Hepatocyte (in vitro differentiated cells): ENCODE data around the gene IKZF1.

Experiments
- EZH2 ChIP-seq: fragments of 200-600 bp; sonication (generic); IDR thresholded peaks from 2 replicates; pipeline ENCODE4 v1.6.1; 2016; ENCODE audit warnings: antibody characterized with exemption, mild to moderate bottlenecking, borderline replicate concordance
- EZH2phosphoT487 ChIP-seq: fragments of 200-600 bp; sonication (generic); IDR thresholded peaks from one replicate; pipeline ENCODE4 v1.6.1; 2018; ENCODE audit warnings: antibody characterized with exemption, mild to moderate bottlenecking, low read depth, moderate library complexity; ENCODE audit not compliant: unreplicated experiment, severe bottlenecking
- TF ChIP-seq, protein P1 (sequence below): fragments of 200-600 bp; sonication (generic); IDR thresholded peaks from 2 replicates; pipeline ENCODE4 v1.5.1; 2016; ENCODE audit warnings: antibody characterized with exemption, mild to moderate bottlenecking; ENCODE audit not compliant: poor library complexity

DNA sequence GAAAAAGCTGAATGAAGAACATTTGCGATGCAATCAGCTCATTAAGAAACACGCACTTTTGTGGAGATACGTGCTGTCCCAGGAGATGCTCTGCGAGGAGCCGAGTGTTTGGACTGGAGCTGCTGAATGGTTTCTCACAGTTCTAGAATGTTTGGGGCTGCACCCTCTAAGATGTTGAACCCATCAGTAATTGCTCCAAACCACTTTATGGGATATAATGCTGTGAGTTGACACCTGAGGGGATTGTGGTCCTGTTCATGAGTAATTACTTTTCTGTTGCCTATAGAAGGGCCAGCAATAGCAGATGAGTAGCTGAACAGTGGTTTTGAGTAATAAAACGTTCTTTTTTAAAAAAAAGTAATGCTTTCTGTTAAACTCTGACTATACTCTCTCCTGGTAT, 63.1 kb downstream of the IKZF1 start:
- TF ChIP-seq, protein P1, sequence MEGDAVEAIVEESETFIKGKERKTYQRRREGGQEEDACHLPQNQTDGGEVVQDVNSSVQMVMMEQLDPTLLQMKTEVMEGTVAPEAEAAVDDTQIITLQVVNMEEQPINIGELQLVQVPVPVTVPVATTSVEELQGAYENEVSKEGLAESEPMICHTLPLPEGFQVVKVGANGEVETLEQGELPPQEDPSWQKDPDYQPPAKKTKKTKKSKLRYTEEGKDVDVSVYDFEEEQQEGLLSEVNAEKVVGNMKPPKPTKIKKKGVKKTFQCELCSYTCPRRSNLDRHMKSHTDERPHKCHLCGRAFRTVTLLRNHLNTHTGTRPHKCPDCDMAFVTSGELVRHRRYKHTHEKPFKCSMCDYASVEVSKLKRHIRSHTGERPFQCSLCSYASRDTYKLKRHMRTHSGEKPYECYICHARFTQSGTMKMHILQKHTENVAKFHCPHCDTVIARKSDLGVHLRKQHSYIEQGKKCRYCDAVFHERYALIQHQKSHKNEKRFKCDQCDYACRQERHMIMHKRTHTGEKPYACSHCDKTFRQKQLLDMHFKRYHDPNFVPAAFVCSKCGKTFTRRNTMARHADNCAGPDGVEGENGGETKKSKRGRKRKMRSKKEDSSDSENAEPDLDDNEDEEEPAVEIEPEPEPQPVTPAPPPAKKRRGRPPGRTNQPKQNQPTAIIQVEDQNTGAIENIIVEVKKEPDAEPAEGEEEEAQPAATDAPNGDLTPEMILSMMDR: no peak
- TF ChIP-seq EZH2 (no peak), EZH2phosphoT487 (no peak)
